Aorta (tissue), 5 donors: Measurements from ENCODE around the gene AHDC1. TPM values are rescaled to one million over a fixed set of nuclear protein-coding genes. Genes with fewer than 3 reads are reported as not detected.

Experiments
- ATAC-seq: fragments of 200-7000 bp; cut with Tn5 transposase; one replicate; pipeline ENCODE4 v1.9.1; 2022; ENCODE audit warnings: moderate library complexity; ENCODE audit not compliant: low FRiP score
- DNase-seq, 2 donors: peaks; one replicate each; pipeline ENCODE4 v3.0.0-alpha.2; 2020
- H3K27ac ChIP-seq, 2 donors: one replicate each; pipeline ENCODE4 v1.5.1; 2013; ENCODE audit warnings: low read length in 2 of 2, mild to moderate bottlenecking in 2 of 2, moderate library complexity in 2 of 2, control low read depth in 1 of 2, inconsistent platforms in 1 of 2, low read depth in 1 of 2
- H3K27me3 ChIP-seq, 2 donors: one replicate each; pipeline ENCODE4 v1.6.1; 2013; ENCODE audit warnings: control low read depth in 1 of 2, low read length in 1 of 2, mild to moderate bottlenecking in 1 of 2, moderate library complexity in 1 of 2; ENCODE audit not compliant: insufficient read depth in 2 of 2, control insufficient read depth in 1 of 2
- H3K36me3 ChIP-seq, 2 donors: one replicate each; pipeline ENCODE4 v1.6.1; 2013; ENCODE audit warnings: control low read depth in 1 of 2, low read length in 1 of 2, mild to moderate bottlenecking in 1 of 2; ENCODE audit not compliant: insufficient read depth in 2 of 2, control insufficient read depth in 1 of 2
- H3K4me1 ChIP-seq, 2 donors: one replicate each; pipeline ENCODE4 v1.6.1; 2013; ENCODE audit warnings: low read length in 2 of 2, control low read depth in 1 of 2, mild to moderate bottlenecking in 1 of 2, moderate library complexity in 1 of 2; ENCODE audit not compliant: insufficient read depth in 2 of 2, control insufficient read depth in 1 of 2
- H3K4me3 ChIP-seq, 2 donors: one replicate each; pipeline ENCODE4 v1.5.1; 2013; ENCODE audit warnings: low read length in 2 of 2, control low read depth in 1 of 2, mild to moderate bottlenecking in 1 of 2
- H3K9me3 ChIP-seq: one replicate; pipeline ENCODE4 v1.6.1; 2013; ENCODE audit warnings: mild to moderate bottlenecking, low read length; ENCODE audit not compliant: control insufficient read depth
- WGBS, 2 donors: extraction: QIAGEN DNeasy Blood & Tissue Kit; methylation state at CpG; one replicate each; pipeline ENCODE4 v1.1.7; 2013; 5-methylcytosine and 5-hydroxymethylcytosine counted together
- intact Hi-C, 2 donors: fragments of 100-400 bp; cut with DNase I; formaldehyde crosslinking; loops; one replicate each; pipeline versions ENCODE4 v1.14.2 to v1.15.0; 2022
- polyA plus RNA-seq, 2 donors: library from polyadenylated mRNA; stranded (reverse); fragments of 200-250 nt; gene quantifications; one replicate each; pipeline ENCODE4 v1.2.3, GENCODE V29; 2013
- total RNA-seq, 2 donors: library from RNA; stranded (reverse); fragmentation: NEBNext Ultra II Directional; extraction: Animal tissue kit (Norgen Biotek cat#: 25700); gene quantifications; one replicate each; pipeline ENCODE4 v1.2.1, GENCODE V29; 2021
- donor health status: healthy with polysubstance abuse.
- donor health status: Bipolar disorder and iron deficiency.
- donor health status: DM: no; HTN: no; CAD: no.
- donor health status: DM: no; HTN: no; CAD: no.
- donor health status: DM: yes; HTN: yes; CAD: no.

Gene AHDC1
- total and polyA plus RNA-seq, 4 donors: 7.8 to 89.1 (median 43.7) TPM

GRCh38 chr1:27568300-27569087, 35.5 kb downstream of the AHDC1 start:
- Histone ChIP-seq H3K27me3 (no peaks in the 10 kb centered on the region), H3K4me3 (no peak overlapping the region), H3K27ac (peak overlapping the region; percentile 70 to 88), H3K36me3 (no peaks in the 10 kb centered on the region), H3K9me3 (no peaks in the 10 kb centered on the region), H3K4me1 (peaks cover 0 to 3% of the 10 kb centered on the region in 2 donors)
- ATAC-seq (peak; percentile 87), DNase-seq (peak; percentile 96 to 98)
- intact Hi-C loops: loop anchor here in 1 of 2 donors (2.0 kb wide), 1 partner anchor 34 kb away; no protein-coding TSS in a partner anchor
- 1% methylated on average over 40 to 65 of the region's 65 CpGs for WGBS, 2 donors

- Histone ChIP-seq H3K4me1 (peaks cover 0 to 3% of the 10 kb centered on the region in 2 donors), H3K36me3 (no peaks in the 10 kb centered on the region), H3K9me3 (no peaks in the 10 kb centered on the region), H3K27ac (peak overlapping the region in 1 of 2 donors; percentile 88), H3K4me3 (no peak overlapping the region), H3K27me3 (no peaks in the 10 kb centered on the region)
- DNase-seq: no peak
- WGBS, 2 donors: 42 to 43% methylated on average over 8 of the region's 8 CpGs
- ATAC-seq: no peak
- intact Hi-C loops: loop anchor here in 1 of 2 donors (2.0 kb wide), 1 partner anchor 35 kb away; no protein-coding TSS in a partner anchor
Measured at GRCh38 chr1:27567971-27568299, 36.0 kb downstream of the AHDC1 start.

- WGBS, 2 donors: 44 to 46% methylated on average over 15 of the region's 15 CpGs
- H3K4me3 ChIP-seq: no peak overlapping the region
- peaks cover 2 to 4% of the 10 kb centered on the region in 2 donors for H3K4me1 ChIP-seq
- peak overlapping the region in 1 of 2 donors; percentile 88 for H3K27ac ChIP-seq
- DNase-seq: no peak
- intact Hi-C loops: no loop called here
- no peaks in the 10 kb centered on the region for H3K36me3 ChIP-seq
- ATAC-seq: no peak
- H3K27me3 ChIP-seq: no peaks in the 10 kb centered on the region
- H3K9me3 ChIP-seq: no peaks in the 10 kb centered on the region
Measured at GRCh38 chr1:27567146-27567526, 36.8 kb downstream of the AHDC1 start.

GRCh38 chr1:27566462-27567145, 37.3 kb downstream of the AHDC1 start:
- Histone ChIP-seq H3K27ac (peak overlapping the region; percentile 36 to 88), H3K4me3 (no peak overlapping the region), H3K4me1 (peaks cover 0 to 4% of the 10 kb centered on the region in 2 donors), H3K36me3 (no peaks in the 10 kb centered on the region), H3K27me3 (no peaks in the 10 kb centered on the region), H3K9me3 (no peaks in the 10 kb centered on the region)
- DNase-seq (no peak), ATAC-seq (no peak)
- intact Hi-C loops: no loop called here
- 13 to 17% methylated on average over 13 of the region's 13 CpGs for WGBS, 2 donors

- DNase-seq (peak; percentile 79 to 89), ATAC-seq (peak; percentile 9)
- Histone ChIP-seq H3K4me3 (no peak overlapping the region), H3K27me3 (no peaks in the 10 kb centered on the region), H3K9me3 (no peaks in the 10 kb centered on the region), H3K27ac (peak overlapping the region; percentile 76 to 88), H3K36me3 (no peaks in the 10 kb centered on the region), H3K4me1 (peaks cover 0 to 4% of the 10 kb centered on the region in 2 donors)
- intact Hi-C loops: no loop called here
- 7 to 11% methylated on average over 25 to 26 of the region's 26 CpGs for WGBS, 2 donors
Measured at GRCh38 chr1:27564710-27565649, 39.0 kb downstream of the AHDC1 start.

GRCh38 chr1:27563591-27564471, 40.1 kb downstream of the AHDC1 start:
- 9 to 10% methylated on average over 10 of the region's 10 CpGs for WGBS, 2 donors
- H3K27ac ChIP-seq: peak overlapping the region; percentile 70 to 78
- no peaks in the 10 kb centered on the region for H3K27me3 ChIP-seq
- no peaks in the 10 kb centered on the region for H3K9me3 ChIP-seq
- intact Hi-C loops: no loop called here
- DNase-seq (peak; percentile 84 to 87), ATAC-seq (peak; percentile 72)
- H3K4me1 ChIP-seq: peaks cover 0 to 4% of the 10 kb centered on the region in 2 donors
- no peak overlapping the region for H3K4me3 ChIP-seq
- H3K36me3 ChIP-seq: no peaks in the 10 kb centered on the region

- no peaks in the 10 kb centered on the region for H3K9me3 ChIP-seq
- ATAC-seq: no peak
- 31 to 33% methylated on average over 4 of the region's 4 CpGs for WGBS, 2 donors
- H3K36me3 ChIP-seq: no peaks in the 10 kb centered on the region
- DNase-seq: no peak
- H3K27ac ChIP-seq: peak overlapping the region; percentile 70 to 78
- intact Hi-C loops: no loop called here
- H3K4me1 ChIP-seq: peaks cover 0 to 4% of the 10 kb centered on the region in 2 donors
- no peaks in the 10 kb centered on the region for H3K27me3 ChIP-seq
- H3K4me3 ChIP-seq: no peak overlapping the region
Measured at GRCh38 chr1:27563341-27563590, 40.7 kb downstream of the AHDC1 start.
